OCI-LY1 (cell line): ENCODE results near the gene ALMS1.

Experiments used
- H2AFZ ChIP-seq: fragments of 200-600 bp; sonication (generic), shearing (Covaris generic); 2 replicates; pipeline ENCODE4 v1.6.0; 2014; ENCODE audit warnings: antibody characterized with exemption, mild to moderate bottlenecking, low read length
- H3F3A ChIP-seq: fragments of 200-600 bp; sonication (generic), shearing (Covaris generic); 2 replicates; pipeline ENCODE4 v1.6.0; 2014; ENCODE audit warnings: mild to moderate bottlenecking, antibody characterized with exemption, low read length, moderate library complexity; ENCODE audit not compliant: insufficient read depth
- H3K27ac ChIP-seq: fragments of 200-600 bp; sonication (generic); 2 replicates; pipeline ENCODE4 v1.5.1; 2014; ENCODE audit warnings: low read length, mixed run types, mild to moderate bottlenecking, low read depth; ENCODE audit not compliant: poor library complexity, severe bottlenecking
- H3K27me3 ChIP-seq: fragments of 200-600 bp; sonication (generic); 2 replicates; pipeline ENCODE4 v1.6.0; 2014; ENCODE audit warnings: antibody characterized with exemption, mild to moderate bottlenecking, low read length, moderate library complexity; ENCODE audit not compliant: insufficient read depth
- H3K36me3 ChIP-seq: fragments of 200-600 bp; sonication (generic); 2 replicates; pipeline ENCODE4 v1.6.1; 2014; ENCODE audit warnings: mild to moderate bottlenecking, antibody characterized with exemption, low read length, moderate library complexity, mixed read lengths; ENCODE audit not compliant: insufficient read depth
- H3K4me1 ChIP-seq: fragments of 200-600 bp; sonication (generic); 2 replicates; pipeline ENCODE4 v1.5.1; 2014; ENCODE audit warnings: mild to moderate bottlenecking, low read length, moderate library complexity; ENCODE audit not compliant: insufficient read depth, severe bottlenecking
- H3K4me2 ChIP-seq: fragments of 200-600 bp; sonication (generic), shearing (Covaris generic); 2 replicates; pipeline ENCODE4 v1.6.1; 2014; ENCODE audit warnings: low read length
- H3K4me3 ChIP-seq: fragments of 200-600 bp; sonication (generic); 2 replicates; pipeline ENCODE4 v1.5.1; 2014; ENCODE audit warnings: low read length, low read depth, mild to moderate bottlenecking, mixed read lengths; ENCODE audit not compliant: poor library complexity, severe bottlenecking
- H3K79me2 ChIP-seq: fragments of 200-600 bp; shearing (Covaris generic); 2 replicates; pipeline ENCODE4 v1.6.1; 2016; ENCODE audit warnings: mixed run types, low read length, mixed read lengths; ENCODE audit not compliant: insufficient read depth
- H3K9ac ChIP-seq: fragments of 200-600 bp; sonication (generic), shearing (Covaris generic); 2 replicates; pipeline ENCODE4 v1.6.1; 2014; ENCODE audit warnings: mild to moderate bottlenecking, low read length, mixed read lengths
- H3K9me2 ChIP-seq: fragments of 200-600 bp; sonication (generic), shearing (Covaris generic); 2 replicates; pipeline ENCODE4 v1.6.1; 2014; ENCODE audit warnings: low read depth, mild to moderate bottlenecking, low read length, mixed read lengths
- H3K9me3 ChIP-seq: fragments of 200-600 bp; shearing (Covaris generic); 2 replicates; pipeline ENCODE4 v1.6.1; 2014; ENCODE audit warnings: low read length, mixed read lengths
- H4K20me1 ChIP-seq: fragments of 200-600 bp; sonication (generic), shearing (Covaris generic); 2 replicates; pipeline ENCODE4 v1.6.0; 2016; ENCODE audit warnings: mild to moderate bottlenecking, low read length; ENCODE audit not compliant: insufficient read depth
- CTCF ChIP-seq: fragments of 200-600 bp; sonication (generic), shearing (Covaris generic); IDR thresholded peaks from 2 replicates; pipeline ENCODE4 v1.5.1; 2017; ENCODE audit warnings: mild to moderate bottlenecking, antibody characterized with exemption, low read length, moderate library complexity, mixed read lengths
- EZH2 ChIP-seq: fragments of 200-600 bp; sonication (generic), shearing (Covaris generic); IDR thresholded peaks from 2 replicates; pipeline ENCODE4 v1.8.0; 2017; ENCODE audit warnings: borderline replicate concordance, mixed run types, mild to moderate bottlenecking, antibody characterized with exemption, low read length, moderate library complexity, mixed read lengths

Gene ALMS1

GRCh38 chr2:73426176-73426575 is 40.5 kb downstream of the ALMS1 start:
- TF ChIP-seq EZH2, result no peak
- no peak for TF ChIP-seq CTCF
- H3K4me2 ChIP-seq, result no peak overlapping the region
- H3K79me2 ChIP-seq, result no peaks in the 10 kb centered on the region
- no peak overlapping the region for H3K27ac ChIP-seq
- no peaks in the 10 kb centered on the region for H3K4me1 ChIP-seq
- no peak overlapping the region for H3K9ac ChIP-seq
- peaks cover 36% of the 10 kb centered on the region; the same call in 1 of the 2 replicates for H3K36me3 ChIP-seq
- no peak overlapping the region for H2AFZ ChIP-seq
- no peaks in the 10 kb centered on the region for H3K27me3 ChIP-seq
- H3K9me3 ChIP-seq, result no peaks in the 10 kb centered on the region
- no peaks in the 10 kb centered on the region for H3K9me2 ChIP-seq
- H3F3A ChIP-seq, result no peaks in the 10 kb centered on the region
- no peaks in the 10 kb centered on the region for H4K20me1 ChIP-seq
- no peak overlapping the region for H3K4me3 ChIP-seq

- Histone ChIP-seq H3F3A (no peaks in the 10 kb centered on the region), H3K4me2 (no peak overlapping the region), H3K27ac (no peak overlapping the region), H3K36me3 (peaks cover 52% of the 10 kb centered on the region), H2AFZ (no peak overlapping the region), H3K4me1 (no peaks in the 10 kb centered on the region), H3K4me3 (no peak overlapping the region), H3K9me3 (peaks cover 17% of the 10 kb centered on the region; the same call in 1 of the 2 replicates), H3K79me2 (no peaks in the 10 kb centered on the region), H3K9ac (no peak overlapping the region), H4K20me1 (no peaks in the 10 kb centered on the region), H3K27me3 (no peaks in the 10 kb centered on the region), H3K9me2 (no peaks in the 10 kb centered on the region)
- TF ChIP-seq EZH2 (no peak), CTCF (no peak)
Observed at GRCh38 chr2:73436019-73436418, 50.4 kb downstream of the ALMS1 start.

- TF ChIP-seq CTCF, result no peak
- TF ChIP-seq EZH2, result no peak
- H3K4me2 ChIP-seq, result no peak overlapping the region
- no peaks in the 10 kb centered on the region for H3K27me3 ChIP-seq
Observed at GRCh38 chr2:73444202-73444601, 58.6 kb downstream of the ALMS1 start.

More at GRCh38 chr2:73444202-73444601, 58.6 kb downstream of the ALMS1 start:
- H3K4me1 ChIP-seq, result no peaks in the 10 kb centered on the region
- H2AFZ ChIP-seq, result no peak overlapping the region
- no peaks in the 10 kb centered on the region for H3K9me2 ChIP-seq
- H3K9me3 ChIP-seq, result no peaks in the 10 kb centered on the region
- no peak overlapping the region for H3K4me3 ChIP-seq
- H3K79me2 ChIP-seq, result no peaks in the 10 kb centered on the region
- no peak overlapping the region for H3K27ac ChIP-seq
- H4K20me1 ChIP-seq, result no peaks in the 10 kb centered on the region
- peaks cover 20% of the 10 kb centered on the region for H3K36me3 ChIP-seq
- H3F3A ChIP-seq, result no peaks in the 10 kb centered on the region
- no peak overlapping the region for H3K9ac ChIP-seq
